ENCODE measurements around the gene SIL1. TPM values are rescaled to one million over a fixed set of nuclear protein-coding genes. Genes with fewer than 3 reads are reported as not detected.

The SIL1 gene
- total and polyA plus RNA-seq, 2 of the 8 experiments (the other 6 are each of a cell fraction or from before 2014, with no cell fraction given) = 8.3 to 12.8 TPM

GRCh38 chr5:138932171-138932810 is 265.9 kb downstream of the SIL1 start:
- Histone ChIP-seq H2AFZ (ENCODE audit: low read length) (no peak overlapping the region), H3K36me3 (ENCODE audit: control insufficient read depth in 2 of 4, insufficient read depth in 4 of 4, low read length in 3 of 4) (peaks cover 29 to 73% (median 43%) of the 10 kb centered on the region in 4 experiments)
- TF ChIP-seq MAX (IDR thresholded peaks at IDR 0.05) = peak; percentile 31; the same call in 1 of the 2 replicates
- no peak for TF ChIP-seq CEBPB (IDR thresholded peaks at IDR 0.05; ENCODE audit: low read depth, low read length)
- no peak for TF ChIP-seq ASH2L (IDR thresholded peaks at IDR 0.05; ENCODE audit: low read length)
- no peak for TF ChIP-seq NANOG (IDR thresholded peaks at IDR 0.05; ENCODE audit: insufficient read depth, low read depth, low read length, poor library complexity, severe bottlenecking)
- TF ChIP-seq POU5F1 (IDR thresholded peaks at IDR 0.05; ENCODE audit: low read depth, low read length) = no peak
- TF ChIP-seq ATF3 (IDR thresholded peaks at IDR 0.05; ENCODE audit: insufficient read depth, low read depth, low read length) = no peak
- TF ChIP-seq RFX5 (IDR thresholded peaks at IDR 0.05; ENCODE audit: borderline replicate concordance, low read depth, low read length) = no peak
- peak; percentile 76 to 86 for TF ChIP-seq RAD21 (IDR thresholded peaks at IDR 0.05 in 1 of 2, conservative IDR thresholded peaks at IDR 0.05 in 1 of 2; ENCODE audit: low read depth in 2 of 2, low read length in 2 of 2)
- peak; percentile 77 to 93 (median 86) for TF ChIP-seq CTCF (IDR thresholded peaks at IDR 0.05; ENCODE audit: control extremely low read depth in 1 of 3, insufficient read depth in 1 of 3, low read depth in 1 of 3, low read length in 3 of 3)

More at GRCh38 chr5:138932171-138932810, 265.9 kb downstream of the SIL1 start:
- H3K4ac ChIP-seq (replicated peaks; ENCODE audit: insufficient read length, low read depth, low read length) = no peak overlapping the region
- H3K9ac ChIP-seq (replicated peaks in 1 of 4; ENCODE audit: extremely low read depth in 1 of 4, low read depth in 3 of 4, low read length in 3 of 4) = no peak overlapping the region
- H3K4me2 ChIP-seq (ENCODE audit: insufficient read depth in 1 of 2, low read depth in 2 of 2, low read length in 2 of 2) = no peak overlapping the region
- FAIRE-seq (no peak), DNase-seq (ENCODE audit: low read depth in 1 of 2, low spot score in 2 of 2) (no peak)
- H2BK15ac ChIP-seq (ENCODE audit: low read length) = no peak overlapping the region
- peaks cover 0 to 14% (median 5%) of the 10 kb centered on the region in 4 experiments; a peak in 5 of 7 replicates for H3K4me1 ChIP-seq (replicated peaks in 1 of 4; ENCODE audit: control insufficient read depth in 3 of 4, insufficient read depth in 4 of 4, low read length in 3 of 4)
- no peak overlapping the region for H4K8ac ChIP-seq (ENCODE audit: extremely low read depth, insufficient read depth, low read length)
- 79% methylated on average over 20 of the region's 20 CpGs; no CpG with 5 or more reads in 1 of the 2 experiments for WGBS, 2 experiments (ENCODE audit: extremely low coverage in 1 of 2, insufficient coverage in 1 of 2, insufficient read length in 1 of 2, insufficient replicate concordance in 2 of 2, low coverage in 1 of 2, low lambda C conversion rate in 2 of 2, missing lambda C conversion rate in 1 of 2)
- H4K91ac ChIP-seq (replicated peaks; ENCODE audit: insufficient read length, low read length) = no peak overlapping the region
- no peak overlapping the region for H2BK120ac ChIP-seq (replicated peaks; ENCODE audit: low read depth, low read length)
- H3K23me2 ChIP-seq (ENCODE audit: low read depth, low read length) = no peaks in the 10 kb centered on the region
- H2AK5ac ChIP-seq (ENCODE audit: low read depth, low read length) = no peak overlapping the region
- H3K79me2 ChIP-seq (ENCODE audit: control insufficient read depth in 1 of 2, insufficient read depth in 2 of 2, low read length in 2 of 2) = no peaks in the 10 kb centered on the region
- H3K9me3 ChIP-seq (ENCODE audit: insufficient read depth in 2 of 2, low read depth in 1 of 2, low read length in 1 of 2) = no peaks in the 10 kb centered on the region
- H3K79me1 ChIP-seq (ENCODE audit: low read depth, low read length) = peaks cover 5% of the 10 kb centered on the region; the same call in 1 of the 2 replicates
- no peak overlapping the region for H3K27ac ChIP-seq (ENCODE audit: low read depth, low read length)
- peaks cover 0 to 1% of the 10 kb centered on the region in 2 experiments for H4K20me1 ChIP-seq (replicated peaks in 1 of 2; ENCODE audit: control insufficient read depth in 1 of 2, insufficient read depth in 2 of 2, low read length in 2 of 2)
- no peak overlapping the region for H4K5ac ChIP-seq (ENCODE audit: insufficient read length, low read depth, low read length)
- no peak overlapping the region for H3K56ac ChIP-seq (replicated peaks; ENCODE audit: insufficient read length, low read depth, low read length)
- no peak overlapping the region for H2BK20ac ChIP-seq (ENCODE audit: low read length)
- no peak overlapping the region for H3K23ac ChIP-seq (ENCODE audit: insufficient read length)
- no peak overlapping the region for H2BK12ac ChIP-seq (ENCODE audit: low read depth, low read length)
- H3K14ac ChIP-seq (ENCODE audit: insufficient read length) = no peak overlapping the region
- H3K18ac ChIP-seq (ENCODE audit: extremely low read depth, low read length) = no peak overlapping the region
- no peak overlapping the region for H3K4me3 ChIP-seq (ENCODE audit: extremely low read depth in 1 of 4, insufficient read depth in 2 of 4, low read depth in 3 of 4, low read length in 4 of 4)
- POLR2A ChIA-PET (ENCODE audit: partially characterized antibody) = no interaction called here
- H2BK5ac ChIP-seq (ENCODE audit: low read depth, low read length) = no peak overlapping the region
- H3K27me3 ChIP-seq (replicated peaks in 1 of 4; ENCODE audit: control insufficient read depth in 3 of 4, extremely low read depth in 1 of 4, insufficient read depth in 3 of 4, low read length in 3 of 4) = no peaks in the 10 kb centered on the region
- CTCF ChIA-PET (ENCODE audit: partially characterized antibody) = interaction anchor here (0.6 to 3.0 kb wide), 28 partner anchors 8 to 290 kb away, joined by 3 to 19 read pairs (median 4); partner anchors contain the start of gene LRRTM2
